CD4-positive, alpha-beta T cell treated with Interleukin-15 for 1 hour (primary cell): ENCODE measurements around the gene DOK4.

Source experiments
- DNase-seq: peaks from one replicate; pipeline ENCODE4 v3.0.0-alpha.2; 2020

DOK4 gene

DNA sequence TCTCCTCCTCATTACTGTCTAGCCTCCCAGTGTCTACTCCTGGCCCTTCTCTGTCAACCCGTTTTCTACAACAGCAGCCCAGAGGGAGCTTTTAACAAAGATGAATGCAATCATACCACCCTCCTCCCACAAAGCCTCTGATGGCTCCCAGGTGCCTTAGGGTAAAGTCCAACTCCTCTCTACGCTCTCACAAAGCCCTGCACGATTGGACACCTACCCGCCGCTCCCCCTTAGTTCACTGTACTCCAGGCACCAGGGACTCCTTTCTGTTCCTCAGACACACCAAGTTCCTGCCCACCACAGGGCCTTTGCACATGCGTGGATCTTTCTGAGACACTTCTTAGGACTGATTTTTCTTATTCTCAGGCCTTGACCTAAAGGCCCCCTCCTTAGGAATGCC, 32.6 kb upstream of the DOK4 start:
- DNase-seq = no peak

GRCh38 chr16:57518520-57518919, 32.2 kb upstream of the DOK4 start:
- DNase-seq = no peak

DNA sequence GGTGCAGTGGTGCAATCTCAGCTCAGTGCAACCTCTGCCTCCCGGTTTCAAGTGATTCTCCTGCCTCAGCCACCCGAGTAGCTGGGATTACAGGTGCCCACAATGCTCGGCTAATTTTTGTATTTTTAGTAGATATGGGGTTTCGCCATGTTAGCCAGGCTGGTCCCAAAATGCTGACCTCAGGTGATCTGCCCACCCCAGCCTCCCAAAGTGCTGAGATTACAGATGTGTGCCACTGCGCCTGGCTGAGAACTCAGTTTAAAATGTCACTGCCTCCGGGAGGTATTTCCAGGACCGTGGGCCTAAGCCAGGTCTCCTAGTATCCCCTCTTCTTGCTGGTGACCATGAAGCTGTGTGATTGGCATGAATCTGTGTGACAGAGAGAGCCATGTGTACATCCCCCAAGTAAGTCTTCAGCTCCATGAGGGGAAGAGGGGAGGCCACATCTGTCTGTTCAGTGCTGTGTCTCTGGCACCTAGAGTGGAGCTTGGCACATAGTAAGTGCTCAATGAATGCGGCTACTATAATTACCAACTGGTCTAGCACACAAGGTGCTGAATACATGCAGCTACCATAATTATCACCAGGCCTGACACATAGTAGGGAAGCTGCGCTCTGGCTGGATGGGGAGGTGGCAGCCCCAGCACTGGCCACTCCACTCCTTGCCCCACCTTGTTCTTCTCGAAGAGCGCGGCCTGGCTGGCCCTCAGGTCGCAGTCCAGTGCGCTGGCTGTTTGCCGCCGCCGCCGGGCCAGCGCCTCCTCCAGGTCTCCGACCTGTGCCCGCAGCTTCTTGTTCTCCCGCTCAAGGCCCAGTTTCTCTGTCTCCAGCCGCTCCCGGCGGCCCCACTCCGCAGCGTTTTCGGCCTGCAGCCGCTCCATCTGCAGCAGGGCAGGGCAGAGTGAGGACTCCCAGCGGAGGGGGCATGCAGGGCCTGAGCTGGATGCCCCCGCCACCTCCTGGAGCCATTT, 31.4 kb upstream of the DOK4 start:
- DNase-seq = no peak

DNA sequence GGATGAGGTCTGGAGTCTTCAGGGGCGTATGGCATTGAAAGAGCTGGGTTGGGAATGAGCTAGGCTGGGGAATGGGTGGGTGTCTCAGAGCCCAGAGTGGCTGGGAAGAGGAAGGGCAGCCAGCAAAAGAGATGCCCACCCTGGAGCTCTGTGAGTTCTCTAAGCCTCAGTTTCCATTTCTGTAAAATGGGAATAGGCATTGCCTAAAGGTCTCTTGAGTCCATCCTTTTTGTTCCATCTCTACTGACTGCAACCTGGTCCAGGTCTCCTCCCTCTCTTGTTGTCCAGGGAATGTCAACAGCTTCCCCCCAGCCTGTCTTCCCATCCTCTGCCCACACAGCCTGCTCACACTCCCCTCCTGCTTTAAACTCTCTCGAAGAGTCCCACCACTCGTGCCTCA, 30.5 kb upstream of the DOK4 start:
- no peak for DNase-seq

DNA sequence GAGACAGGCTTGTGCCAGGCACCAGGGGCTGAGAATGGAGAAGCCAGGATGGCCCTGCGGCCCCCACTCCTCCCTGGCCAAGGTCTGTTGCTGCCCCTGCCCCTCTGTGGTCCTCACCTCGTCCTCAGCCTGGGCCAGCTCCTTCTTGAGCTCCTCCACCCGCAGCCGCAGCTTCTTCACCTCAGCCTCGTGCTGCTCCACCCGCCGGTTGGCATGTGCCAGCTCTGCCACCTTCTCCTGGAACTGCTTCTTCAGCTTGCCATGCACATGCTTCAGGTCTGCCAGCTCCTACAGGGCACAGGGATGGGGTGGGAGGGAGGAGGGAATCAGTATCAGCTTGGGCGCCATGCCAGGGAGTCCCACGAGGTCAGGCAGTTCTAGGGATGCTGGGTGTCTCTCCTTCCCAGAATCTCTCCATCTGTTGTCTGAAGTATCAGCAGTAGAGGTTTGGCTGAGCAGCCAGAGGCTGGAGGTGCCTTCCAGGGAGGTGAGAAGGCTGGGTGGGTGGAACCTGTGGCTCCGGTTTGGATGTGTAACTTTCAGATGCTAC, 30.0 kb upstream of the DOK4 start:
- DNase-seq = no peak

- no peak for DNase-seq
Observed at GRCh38 chr16:57514791-57515600, 28.7 kb upstream of the DOK4 start.

DNA sequence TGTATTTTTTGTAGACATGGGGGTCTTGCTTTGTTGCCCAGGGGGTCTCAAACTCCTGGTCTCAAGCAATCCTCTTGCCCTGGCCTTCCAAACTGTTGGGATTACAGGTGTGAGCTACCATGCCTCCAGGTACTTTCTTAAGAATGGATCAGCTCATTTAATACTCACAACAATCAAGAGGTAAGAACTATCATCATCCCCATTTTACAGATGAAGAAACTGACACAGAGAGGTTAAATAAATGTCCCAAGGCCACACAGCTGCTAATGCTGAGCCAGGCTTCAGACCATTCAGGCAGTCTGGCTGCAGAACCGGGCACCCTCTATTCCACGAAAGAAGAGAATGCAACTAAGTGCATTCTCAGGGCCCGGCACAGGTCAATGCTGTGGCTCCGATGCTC, 28.1 kb upstream of the DOK4 start:
- DNase-seq = no peak

- no peak for DNase-seq
Observed at GRCh38 chr16:57513371-57514102, 27.2 kb upstream of the DOK4 start.

- DNase-seq = no peak
Observed at GRCh38 chr16:57512296-57513001, 26.2 kb upstream of the DOK4 start.

GRCh38 chr16:57510016-57510871, 24.0 kb upstream of the DOK4 start:
- DNase-seq = no peak

GRCh38 chr16:57509231-57509923, 23.1 kb upstream of the DOK4 start:
- no peak for DNase-seq

- DNase-seq = no peak
Observed at GRCh38 chr16:57508035-57508425, 21.7 kb upstream of the DOK4 start.

- no peak for DNase-seq
Observed at GRCh38 chr16:57507136-57508034, 21.1 kb upstream of the DOK4 start.

- DNase-seq = no peak
Observed at GRCh38 chr16:57505169-57505568, 18.9 kb upstream of the DOK4 start.

DNA sequence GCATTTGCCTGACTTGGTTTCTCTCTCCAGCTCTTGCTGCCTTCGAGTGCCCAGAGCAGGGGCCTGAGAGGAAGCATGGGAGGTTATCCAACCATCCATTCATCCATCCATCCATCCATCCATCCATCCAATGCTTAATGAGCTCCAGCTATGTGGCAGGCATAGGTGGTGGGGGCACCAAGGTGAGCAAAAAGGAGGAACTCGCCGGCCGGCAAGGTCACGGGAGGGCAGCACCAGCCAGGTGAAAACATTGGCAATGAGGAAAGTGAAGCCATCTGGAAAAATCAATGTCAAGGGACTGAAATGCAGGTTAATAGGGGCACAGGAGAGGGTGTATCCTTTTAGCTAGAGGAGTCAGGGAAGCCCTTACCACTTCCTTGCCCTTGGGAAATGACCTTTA, 18.2 kb upstream of the DOK4 start:
- DNase-seq = no peak

DNA sequence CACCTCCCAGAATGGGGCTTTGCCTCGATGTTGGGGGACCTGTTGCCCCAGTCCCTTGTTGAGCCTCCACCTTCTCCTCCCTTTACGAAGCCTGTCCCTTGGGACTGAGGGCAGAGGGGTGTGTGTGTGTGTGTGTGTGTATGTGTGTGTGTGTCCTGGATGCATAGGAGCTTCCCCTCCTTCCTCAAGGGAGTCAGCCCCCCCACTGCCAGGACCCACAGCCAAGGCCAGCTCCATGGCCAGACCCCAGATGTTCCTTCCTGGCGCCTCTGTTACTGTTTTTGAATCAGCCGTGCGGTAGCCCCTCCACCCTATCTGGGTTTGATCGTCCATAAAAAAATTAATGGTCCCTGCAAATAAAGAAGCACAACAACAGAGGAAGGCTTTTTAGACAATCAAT, 17.7 kb upstream of the DOK4 start:
- no peak for DNase-seq

DNA sequence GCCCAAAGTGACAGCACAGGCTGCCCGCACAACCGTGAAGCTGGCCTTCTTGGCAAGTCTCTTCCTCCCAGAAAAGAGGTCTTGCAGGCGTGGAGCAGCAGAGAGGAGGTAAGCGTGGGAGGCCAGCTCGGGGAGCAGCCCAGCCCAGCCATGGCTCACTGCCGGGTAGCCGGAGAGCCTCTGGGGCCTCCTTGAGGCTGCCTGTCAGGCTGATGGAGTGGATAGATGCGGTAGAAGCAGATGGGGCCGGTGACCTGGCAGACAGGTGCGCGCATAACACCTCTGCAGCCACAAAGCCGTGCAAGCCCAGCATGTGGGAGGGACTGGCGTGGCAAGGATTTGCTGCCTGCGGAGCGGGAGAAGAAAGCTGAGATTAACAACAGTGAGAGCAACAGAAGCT, 17.1 kb upstream of the DOK4 start:
- DNase-seq = no peak

- no peak for DNase-seq
Observed at GRCh38 chr16:57502048-57502775, 15.9 kb upstream of the DOK4 start.

- no peak for DNase-seq
Observed at GRCh38 chr16:57501492-57501891, 15.2 kb upstream of the DOK4 start.
